K562 (cell line): ENCODE results near the gene ERGIC1. TPM values are rescaled to one million over a fixed set of nuclear protein-coding genes. Genes with fewer than 3 reads are reported as not detected.
A peak's percentile ranks its signal among the peaks of the same experiment; 100 is the strongest.

ENCODE experiments used
- DPF2 ChIP-seq: fragments of 450-650 bp; IDR thresholded peaks from 2 replicates; pipeline ENCODE4 v1.6.1; 2016
- ETV1 ChIP-seq: fragments of 450-650 bp; conservative IDR thresholded peaks from 2 replicates; pipeline ENCODE4 v1.6.1; 2016; ENCODE audit warnings: missing genetic modification characterization, control low read depth, low read depth, missing compliant biosample characterization
- GABPB2 ChIP-seq: fragments of 250-450 bp; sonication (Bioruptor Pico); conservative IDR thresholded peaks from 2 replicates; pipeline ENCODE4 v1.5.1; 2021; ENCODE audit warnings: mild to moderate bottlenecking
- IFI16 ChIP-seq: fragments of 250-450 bp; sonication (Bioruptor Pico); IDR thresholded peaks from 2 replicates; pipeline ENCODE4 v2.1.2; 2022; ENCODE audit warnings: mild to moderate bottlenecking, inconsistent platforms
- KDM5B ChIP-seq: fragments of 200-600 bp; sonication (generic); IDR thresholded peaks from 2 replicates; pipeline ENCODE4 v1.6.1; 2012; ENCODE audit warnings: low read depth, mild to moderate bottlenecking, moderate library complexity, low read length, control low read depth, inconsistent platforms; ENCODE audit not compliant: insufficient replicate concordance
- KHSRP ChIP-seq: fragments of 450-650 bp; IDR thresholded peaks from 2 replicates; pipeline ENCODE4 v1.6.1; 2017
- MEF2D ChIP-seq: conservative IDR thresholded peaks from 2 replicates; pipeline ENCODE4 v1.6.1; 2016; ENCODE audit warnings: low read depth, missing genetic modification characterization, missing compliant biosample characterization
- NR2C1 ChIP-seq, 2 experiments: fragments of 450-650 bp; IDR thresholded peaks; 2 replicates each; pipeline ENCODE4 v1.6.1; 2017; ENCODE audit warnings: mild to moderate bottlenecking in 2 of 2, antibody characterized with exemption in 1 of 2, inconsistent platforms in 1 of 2, missing compliant biosample characterization in 1 of 2, missing genetic modification characterization in 1 of 2
- PHF21A ChIP-seq: fragments of 450-650 bp; IDR thresholded peaks from 2 replicates; pipeline ENCODE4 v1.6.1; 2017; ENCODE audit warnings: low read depth, borderline replicate concordance
- RAD21 ChIP-seq, 2 experiments: fragments of 250-450 bp in 1 of 2; fragments of 450-650 bp in 1 of 2; sonication (Bioruptor Pico) in 1 of 2; formaldehyde crosslinking in 1 of 2; IDR thresholded peaks in 1 of 2; conservative IDR thresholded peaks in 1 of 2; 2 replicates each; pipeline versions ENCODE4 v1.4.0 to v1.8.0; 2020 to 2022; ENCODE audit warnings: mild to moderate bottlenecking in 2 of 2, moderate library complexity in 1 of 2
- RBM25 ChIP-seq: fragments of 200-400 bp; formaldehyde crosslinking; IDR thresholded peaks from 2 replicates; pipeline ENCODE4 v1.6.1; 2018; ENCODE audit warnings: low read length, low read depth, moderate library complexity; ENCODE audit not compliant: severe bottlenecking
- XRCC3 ChIP-seq: fragments of 450-650 bp; IDR thresholded peaks from 2 replicates; pipeline ENCODE4 v1.6.1; 2017; ENCODE audit warnings: mild to moderate bottlenecking, moderate library complexity
- ZNF165 ChIP-seq: fragments of 250-450 bp; sonication (Bioruptor Pico); IDR thresholded peaks from 2 replicates; pipeline ENCODE4 v1.4.0; 2020; ENCODE audit warnings: borderline replicate concordance
- ZNF584 ChIP-seq: fragments of 200-800 bp; sonication (Bioruptor generic); IDR thresholded peaks from 2 replicates; pipeline ENCODE4 v1.6.1; 2016; ENCODE audit warnings: low read depth, mild to moderate bottlenecking, missing genetic modification characterization, missing compliant biosample characterization
- ZNF589 ChIP-seq: fragments of 200-800 bp; sonication (Bioruptor generic); IDR thresholded peaks from 2 replicates; pipeline ENCODE4 v1.6.1; 2016; ENCODE audit warnings: low read depth, missing genetic modification characterization, missing compliant biosample characterization
- polyA plus RNA-seq, 8 experiments: library from polyadenylated mRNA; depleted of rRNA in 4 of 8; stranded (reverse) in 5 of 8; unstranded in 3 of 8; fragments of >200 nt; fragmentation: Nextera tagmentation in 2 of 8; fragmentation: Illumina TruSeq in 1 of 8; extraction: Ambion mirVana in 2 of 8; extraction: Trizol in 1 of 8; gene quantifications; 2 replicates each; pipeline versions ENCODE4 v1.2.1 to v1.2.3, GENCODE V29; 2011 to 2014; ENCODE audit warnings: inconsistent platforms in 1 of 8, missing spikeins in 1 of 8
- total RNA-seq, 7 experiments: library from RNA; depleted of rRNA in 6 of 7; stranded (reverse); fragments of >200 nt in 6 of 7; fragmentation: Illumina TruSeq in 2 of 7; extraction: Trizol in 2 of 7; gene quantifications; 2 replicates each; pipeline versions ENCODE4 v1.2.1 to v1.2.3, GENCODE V29; 2011 to 2021; ENCODE audit warnings: low replicate concordance in 1 of 7
- TF ChIP-seq, protein P1 (sequence below): fragments of 250-450 bp; sonication (Bioruptor Pico); IDR thresholded peaks from 2 replicates; pipeline ENCODE4 v1.4.0; 2020; ENCODE audit warnings: mild to moderate bottlenecking, moderate library complexity
- TF ChIP-seq, protein P2 (sequence below): sonication (generic); formaldehyde crosslinking; IDR thresholded peaks from 2 replicates; pipeline ENCODE4 v1.8.1; 2023; ENCODE audit warnings: mild to moderate bottlenecking, missing genetic modification reagents
- TF ChIP-seq, protein P3 (sequence below): fragments of 450-650 bp; IDR thresholded peaks from 2 replicates; pipeline ENCODE4 v1.7.1; 2018; ENCODE audit warnings: mild to moderate bottlenecking, low read depth; ENCODE audit not compliant: partially characterized antibody

ERGIC1 gene
- total and polyA plus RNA-seq, 9 of the 15 experiments (the other 6 are each of a cell fraction or from before 2014, with no cell fraction given) = 5.5 to 68.4 (median 36.4) TPM

DNA sequence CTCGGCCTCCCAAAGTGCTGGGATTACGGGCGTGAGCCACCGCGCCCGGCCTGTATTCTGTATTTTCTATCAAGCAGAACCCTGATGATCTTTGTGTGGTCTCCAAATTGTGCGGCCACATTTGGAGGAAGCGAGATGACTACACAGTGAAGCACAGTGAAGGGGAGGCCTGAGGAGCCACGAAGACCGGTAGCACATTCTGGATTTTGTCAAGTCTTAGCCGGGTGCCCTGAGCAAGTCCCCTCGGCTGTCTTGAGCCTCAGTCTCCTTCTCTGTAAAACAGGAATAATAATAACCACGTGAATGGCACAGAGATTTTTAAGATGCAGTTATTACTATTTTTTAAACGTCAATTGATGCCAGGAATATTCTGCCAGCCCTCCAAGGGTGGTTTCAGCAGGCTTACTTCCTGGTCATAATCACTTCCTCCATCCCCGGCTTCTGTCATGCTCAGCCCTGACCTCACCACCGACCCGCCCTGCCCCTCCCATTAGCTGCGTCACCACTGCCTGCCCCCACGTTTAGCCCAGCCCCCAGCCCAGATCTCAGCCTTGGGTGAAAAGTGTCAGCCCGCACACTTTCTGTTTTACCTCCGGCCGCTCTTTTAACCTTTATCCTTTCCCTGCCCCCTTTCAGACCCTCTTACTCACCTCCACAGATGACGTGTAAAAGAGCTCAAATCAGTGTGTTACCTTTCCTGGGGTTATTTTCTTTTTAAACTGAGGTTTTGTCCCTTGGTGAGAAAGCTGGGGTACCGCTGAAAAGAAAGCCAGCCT, 27.0 kb upstream of the ERGIC1 start (continued):
- no peak for TF ChIP-seq RAD21 (CRISPR knock-in tag; conservative IDR thresholded peaks at IDR 0.05 in 1 of 2, IDR thresholded peaks at IDR 0.05 in 1 of 2)
- 0 out of 2 replicates have a peak, but pooled peaks have one; percentile 31 for TF ChIP-seq PHF21A
- TF ChIP-seq MEF2D (tag) = peak; percentile 32; the same call in 1 of the 2 replicates
- TF ChIP-seq, protein P1, sequence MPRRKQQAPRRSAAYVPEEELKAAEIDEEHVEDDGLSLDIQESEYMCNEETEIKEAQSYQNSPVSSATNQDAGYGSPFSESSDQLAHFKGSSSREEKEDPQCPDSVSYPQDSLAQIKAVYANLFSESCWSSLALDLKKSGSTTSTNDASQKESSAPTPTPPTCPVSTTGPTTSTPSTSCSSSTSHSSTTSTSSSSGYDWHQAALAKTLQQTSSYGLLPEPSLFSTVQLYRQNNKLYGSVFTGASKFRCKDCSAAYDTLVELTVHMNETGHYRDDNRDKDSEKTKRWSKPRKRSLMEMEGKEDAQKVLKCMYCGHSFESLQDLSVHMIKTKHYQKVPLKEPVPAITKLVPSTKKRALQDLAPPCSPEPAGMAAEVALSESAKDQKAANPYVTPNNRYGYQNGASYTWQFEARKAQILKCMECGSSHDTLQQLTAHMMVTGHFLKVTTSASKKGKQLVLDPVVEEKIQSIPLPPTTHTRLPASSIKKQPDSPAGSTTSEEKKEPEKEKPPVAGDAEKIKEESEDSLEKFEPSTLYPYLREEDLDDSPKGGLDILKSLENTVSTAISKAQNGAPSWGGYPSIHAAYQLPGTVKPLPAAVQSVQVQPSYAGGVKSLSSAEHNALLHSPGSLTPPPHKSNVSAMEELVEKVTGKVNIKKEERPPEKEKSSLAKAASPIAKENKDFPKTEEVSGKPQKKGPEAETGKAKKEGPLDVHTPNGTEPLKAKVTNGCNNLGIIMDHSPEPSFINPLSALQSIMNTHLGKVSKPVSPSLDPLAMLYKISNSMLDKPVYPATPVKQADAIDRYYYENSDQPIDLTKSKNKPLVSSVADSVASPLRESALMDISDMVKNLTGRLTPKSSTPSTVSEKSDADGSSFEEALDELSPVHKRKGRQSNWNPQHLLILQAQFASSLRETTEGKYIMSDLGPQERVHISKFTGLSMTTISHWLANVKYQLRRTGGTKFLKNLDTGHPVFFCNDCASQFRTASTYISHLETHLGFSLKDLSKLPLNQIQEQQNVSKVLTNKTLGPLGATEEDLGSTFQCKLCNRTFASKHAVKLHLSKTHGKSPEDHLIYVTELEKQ (CRISPR knock-in tag) = 0 out of 2 replicates have a peak, but pooled peaks have one; percentile 13
- TF ChIP-seq, protein P2, sequence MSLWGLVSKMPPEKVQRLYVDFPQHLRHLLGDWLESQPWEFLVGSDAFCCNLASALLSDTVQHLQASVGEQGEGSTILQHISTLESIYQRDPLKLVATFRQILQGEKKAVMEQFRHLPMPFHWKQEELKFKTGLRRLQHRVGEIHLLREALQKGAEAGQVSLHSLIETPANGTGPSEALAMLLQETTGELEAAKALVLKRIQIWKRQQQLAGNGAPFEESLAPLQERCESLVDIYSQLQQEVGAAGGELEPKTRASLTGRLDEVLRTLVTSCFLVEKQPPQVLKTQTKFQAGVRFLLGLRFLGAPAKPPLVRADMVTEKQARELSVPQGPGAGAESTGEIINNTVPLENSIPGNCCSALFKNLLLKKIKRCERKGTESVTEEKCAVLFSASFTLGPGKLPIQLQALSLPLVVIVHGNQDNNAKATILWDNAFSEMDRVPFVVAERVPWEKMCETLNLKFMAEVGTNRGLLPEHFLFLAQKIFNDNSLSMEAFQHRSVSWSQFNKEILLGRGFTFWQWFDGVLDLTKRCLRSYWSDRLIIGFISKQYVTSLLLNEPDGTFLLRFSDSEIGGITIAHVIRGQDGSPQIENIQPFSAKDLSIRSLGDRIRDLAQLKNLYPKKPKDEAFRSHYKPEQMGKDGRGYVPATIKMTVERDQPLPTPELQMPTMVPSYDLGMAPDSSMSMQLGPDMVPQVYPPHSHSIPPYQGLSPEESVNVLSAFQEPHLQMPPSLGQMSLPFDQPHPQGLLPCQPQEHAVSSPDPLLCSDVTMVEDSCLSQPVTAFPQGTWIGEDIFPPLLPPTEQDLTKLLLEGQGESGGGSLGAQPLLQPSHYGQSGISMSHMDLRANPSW (CRISPR knock-in tag) = no peak
- TF ChIP-seq NR2C1 (IDR thresholded peaks at IDR 0.05) = peak; percentile 72
- TF ChIP-seq NR2C1 (tag; IDR thresholded peaks at IDR 0.05) = peak; percentile 77
- TF ChIP-seq, protein P3, sequence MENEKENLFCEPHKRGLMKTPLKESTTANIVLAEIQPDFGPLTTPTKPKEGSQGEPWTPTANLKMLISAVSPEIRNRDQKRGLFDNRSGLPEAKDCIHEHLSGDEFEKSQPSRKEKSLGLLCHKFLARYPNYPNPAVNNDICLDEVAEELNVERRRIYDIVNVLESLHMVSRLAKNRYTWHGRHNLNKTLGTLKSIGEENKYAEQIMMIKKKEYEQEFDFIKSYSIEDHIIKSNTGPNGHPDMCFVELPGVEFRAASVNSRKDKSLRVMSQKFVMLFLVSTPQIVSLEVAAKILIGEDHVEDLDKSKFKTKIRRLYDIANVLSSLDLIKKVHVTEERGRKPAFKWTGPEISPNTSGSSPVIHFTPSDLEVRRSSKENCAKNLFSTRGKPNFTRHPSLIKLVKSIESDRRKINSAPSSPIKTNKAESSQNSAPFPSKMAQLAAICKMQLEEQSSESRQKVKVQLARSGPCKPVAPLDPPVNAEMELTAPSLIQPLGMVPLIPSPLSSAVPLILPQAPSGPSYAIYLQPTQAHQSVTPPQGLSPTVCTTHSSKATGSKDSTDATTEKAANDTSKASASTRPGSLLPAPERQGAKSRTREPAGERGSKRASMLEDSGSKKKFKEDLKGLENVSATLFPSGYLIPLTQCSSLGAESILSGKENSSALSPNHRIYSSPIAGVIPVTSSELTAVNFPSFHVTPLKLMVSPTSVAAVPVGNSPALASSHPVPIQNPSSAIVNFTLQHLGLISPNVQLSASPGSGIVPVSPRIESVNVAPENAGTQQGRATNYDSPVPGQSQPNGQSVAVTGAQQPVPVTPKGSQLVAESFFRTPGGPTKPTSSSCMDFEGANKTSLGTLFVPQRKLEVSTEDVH = no peak
- TF ChIP-seq ZNF584 (CRISPR knock-in tag) = no peak
- peak; percentile 46 for TF ChIP-seq KDM5B
- TF ChIP-seq IFI16 (CRISPR knock-in tag) = no peak
- no peak for TF ChIP-seq GABPB2 (CRISPR knock-in tag)
- 0 out of 2 replicates have a peak, but pooled peaks have one; percentile 15 for TF ChIP-seq ZNF165 (CRISPR knock-in tag)
- peak; percentile 87 for TF ChIP-seq ZNF589 (CRISPR knock-in tag)
- TF ChIP-seq DPF2 = peak; percentile 64; the same call in 1 of the 2 replicates
- no peak for TF ChIP-seq XRCC3
- no peak for TF ChIP-seq KHSRP
- TF ChIP-seq ETV1 = peak; percentile 52
- no peak for TF ChIP-seq RBM25
